Measurements from ENCODE around the gene FAHD1.

The FAHD1 gene

DNA sequence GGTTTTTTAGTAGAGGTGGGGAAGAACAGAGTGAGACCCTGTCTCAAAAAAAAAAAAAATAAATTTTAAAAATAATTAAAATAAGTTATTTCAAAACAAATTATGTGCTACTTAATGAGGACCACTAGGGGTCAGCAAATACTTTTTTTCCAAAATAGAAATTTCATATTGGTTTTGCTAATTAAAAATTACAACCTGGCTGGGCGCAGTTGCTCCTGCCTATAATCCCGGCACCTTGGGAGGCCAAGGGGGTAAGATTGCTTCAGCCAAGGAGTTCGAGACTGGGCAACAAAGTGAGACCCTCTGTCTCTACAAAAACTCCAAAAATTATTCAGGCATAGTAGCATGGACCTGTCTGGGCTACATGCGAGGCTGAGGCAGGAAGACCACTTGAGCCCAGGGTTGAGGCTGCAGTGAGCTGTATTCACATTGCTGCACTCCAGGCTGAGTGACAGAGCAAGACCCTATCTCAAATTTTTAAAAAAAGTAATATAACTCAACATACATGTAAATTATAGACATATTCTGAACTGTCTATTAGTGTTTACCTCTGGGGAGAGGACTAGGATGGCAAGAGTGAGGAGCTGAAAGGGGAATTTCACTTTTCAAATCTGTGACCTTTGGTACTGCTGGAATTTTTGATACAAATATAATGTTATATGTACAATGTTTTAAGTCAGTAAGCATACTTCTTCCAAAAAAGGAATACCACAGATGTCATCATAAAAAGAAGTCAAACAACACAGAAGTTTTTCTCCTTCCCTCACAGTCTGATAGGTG lies 36.9 kb downstream of the FAHD1 start:
- H3K4me1 ChIP-seq, result no peaks in the 10 kb centered on the region
- H3K9me3 ChIP-seq (ENCODE audit: control insufficient read depth, low read length), result no peaks in the 10 kb centered on the region
- no peak overlapping the region for H2AFZ ChIP-seq
- no peaks in the 10 kb centered on the region for H3K36me3 ChIP-seq (ENCODE audit: control insufficient read depth, insufficient read depth, low read length)
- no peaks in the 10 kb centered on the region for H3K79me2 ChIP-seq
- H3K4me2 ChIP-seq (ENCODE audit: low read length), result no peak overlapping the region
- H3K27me3 ChIP-seq (ENCODE audit: control insufficient read depth, insufficient read depth, low read length), result no peaks in the 10 kb centered on the region
- no peak overlapping the region for H3K27ac ChIP-seq
- H3K9ac ChIP-seq, result no peak overlapping the region
- TF ChIP-seq, protein P1, sequence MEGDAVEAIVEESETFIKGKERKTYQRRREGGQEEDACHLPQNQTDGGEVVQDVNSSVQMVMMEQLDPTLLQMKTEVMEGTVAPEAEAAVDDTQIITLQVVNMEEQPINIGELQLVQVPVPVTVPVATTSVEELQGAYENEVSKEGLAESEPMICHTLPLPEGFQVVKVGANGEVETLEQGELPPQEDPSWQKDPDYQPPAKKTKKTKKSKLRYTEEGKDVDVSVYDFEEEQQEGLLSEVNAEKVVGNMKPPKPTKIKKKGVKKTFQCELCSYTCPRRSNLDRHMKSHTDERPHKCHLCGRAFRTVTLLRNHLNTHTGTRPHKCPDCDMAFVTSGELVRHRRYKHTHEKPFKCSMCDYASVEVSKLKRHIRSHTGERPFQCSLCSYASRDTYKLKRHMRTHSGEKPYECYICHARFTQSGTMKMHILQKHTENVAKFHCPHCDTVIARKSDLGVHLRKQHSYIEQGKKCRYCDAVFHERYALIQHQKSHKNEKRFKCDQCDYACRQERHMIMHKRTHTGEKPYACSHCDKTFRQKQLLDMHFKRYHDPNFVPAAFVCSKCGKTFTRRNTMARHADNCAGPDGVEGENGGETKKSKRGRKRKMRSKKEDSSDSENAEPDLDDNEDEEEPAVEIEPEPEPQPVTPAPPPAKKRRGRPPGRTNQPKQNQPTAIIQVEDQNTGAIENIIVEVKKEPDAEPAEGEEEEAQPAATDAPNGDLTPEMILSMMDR (IDR thresholded peaks at IDR 0.05), result peak; percentile 48
- H3K4me3 ChIP-seq (ENCODE audit: low read depth, low read length), result no peak overlapping the region

DNA sequence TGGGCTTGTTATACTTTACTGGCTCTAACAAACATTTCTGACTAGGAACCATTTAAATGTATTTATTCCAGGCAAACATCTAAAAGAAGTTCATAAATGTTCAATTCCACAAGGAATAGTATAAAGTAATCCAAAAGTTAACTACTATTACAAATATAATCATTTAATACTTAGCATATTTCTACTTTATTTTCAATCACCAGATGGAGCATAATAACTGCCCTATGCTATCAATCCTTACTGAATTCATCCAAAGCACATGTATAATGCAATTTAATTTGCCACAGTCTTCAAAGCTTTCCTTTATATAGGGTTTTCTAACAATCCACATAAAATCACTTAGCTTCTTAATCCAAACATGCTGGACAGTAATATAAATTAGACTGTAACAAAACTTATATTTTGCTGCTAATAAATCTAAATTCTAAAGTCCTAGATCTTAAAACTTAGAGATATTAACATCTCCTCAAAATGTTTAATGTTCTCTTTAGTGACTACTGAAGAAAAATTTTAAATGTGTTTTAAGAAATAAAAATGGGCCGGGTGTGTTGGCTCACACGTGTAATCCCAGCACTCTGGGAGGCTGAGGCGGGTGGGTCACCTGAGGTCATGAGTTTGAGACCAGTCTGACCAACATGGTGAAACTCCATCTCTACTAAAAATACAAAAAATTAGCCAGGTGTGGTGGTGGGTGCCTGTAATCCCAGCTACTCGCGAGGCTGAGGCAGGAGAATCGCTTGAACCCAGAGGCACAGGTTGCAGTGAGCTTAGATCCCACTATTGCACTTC lies 39.1 kb downstream of the FAHD1 start:
- no peaks in the 10 kb centered on the region for H3K27me3 ChIP-seq (ENCODE audit: control insufficient read depth, insufficient read depth, low read length)

DNA sequence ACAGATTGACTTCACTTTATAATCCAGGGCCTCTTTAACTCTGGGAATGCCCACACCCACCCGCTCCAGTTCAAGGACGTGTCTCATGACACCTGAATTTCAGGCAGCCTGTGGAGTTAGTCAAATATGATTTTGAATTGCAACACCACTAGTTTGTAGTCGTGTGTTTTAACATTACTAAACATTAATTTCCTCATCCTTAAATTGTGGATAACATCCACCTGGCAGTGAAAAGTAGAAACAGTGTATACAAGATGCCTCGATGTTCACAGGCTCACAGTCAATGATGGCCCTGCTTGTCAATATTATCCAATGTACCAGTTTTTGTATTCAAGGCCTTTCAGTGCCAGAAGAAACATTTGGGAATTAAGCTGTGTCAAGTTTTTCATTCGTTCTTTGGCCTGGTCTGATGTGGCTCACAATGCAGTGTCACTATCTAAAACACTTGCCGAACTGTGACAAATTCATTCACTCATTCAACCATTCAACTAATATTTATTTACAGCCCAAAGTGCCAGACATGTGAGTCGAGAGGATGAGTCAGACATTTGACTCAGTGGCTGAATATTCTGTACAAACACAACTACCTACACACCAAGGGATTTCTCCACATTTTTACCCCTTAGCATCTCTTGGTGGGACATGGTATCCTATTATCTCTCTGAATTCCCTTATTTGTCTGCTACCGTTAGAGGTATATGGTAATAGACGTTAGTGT lies 43.5 kb downstream of the FAHD1 start:
- H3K27me3 ChIP-seq (ENCODE audit: control insufficient read depth, insufficient read depth, low read length), result no peaks in the 10 kb centered on the region
- TF ChIP-seq, protein P1 (IDR thresholded peaks at IDR 0.05), result no peak
- H3K9me3 ChIP-seq (ENCODE audit: control insufficient read depth, low read length), result no peaks in the 10 kb centered on the region
- no peak overlapping the region for H3K4me2 ChIP-seq (ENCODE audit: low read length)
- no peak overlapping the region for H2AFZ ChIP-seq
- H3K4me3 ChIP-seq (ENCODE audit: low read depth, low read length), result no peak overlapping the region
- no peak overlapping the region for H3K9ac ChIP-seq
- H3K79me2 ChIP-seq, result no peaks in the 10 kb centered on the region
- H3K4me1 ChIP-seq, result no peaks in the 10 kb centered on the region
- no peaks in the 10 kb centered on the region for H3K36me3 ChIP-seq (ENCODE audit: control insufficient read depth, insufficient read depth, low read length)
- H3K27ac ChIP-seq, result no peak overlapping the region

More for the DNA sequence above, 39.1 kb downstream of the FAHD1 start:
- TF ChIP-seq, protein P1 (IDR thresholded peaks at IDR 0.05), result no peak
- H3K9me3 ChIP-seq (ENCODE audit: control insufficient read depth, low read length), result no peaks in the 10 kb centered on the region
- H2AFZ ChIP-seq, result no peak overlapping the region
- no peak overlapping the region for H3K27ac ChIP-seq
- H3K9ac ChIP-seq, result no peak overlapping the region
- H3K79me2 ChIP-seq, result no peaks in the 10 kb centered on the region
- no peak overlapping the region for H3K4me3 ChIP-seq (ENCODE audit: low read depth, low read length)
- H3K36me3 ChIP-seq (ENCODE audit: control insufficient read depth, insufficient read depth, low read length), result no peaks in the 10 kb centered on the region
- H3K4me1 ChIP-seq, result no peaks in the 10 kb centered on the region
- H3K4me2 ChIP-seq (ENCODE audit: low read length), result no peak overlapping the region

DNA sequence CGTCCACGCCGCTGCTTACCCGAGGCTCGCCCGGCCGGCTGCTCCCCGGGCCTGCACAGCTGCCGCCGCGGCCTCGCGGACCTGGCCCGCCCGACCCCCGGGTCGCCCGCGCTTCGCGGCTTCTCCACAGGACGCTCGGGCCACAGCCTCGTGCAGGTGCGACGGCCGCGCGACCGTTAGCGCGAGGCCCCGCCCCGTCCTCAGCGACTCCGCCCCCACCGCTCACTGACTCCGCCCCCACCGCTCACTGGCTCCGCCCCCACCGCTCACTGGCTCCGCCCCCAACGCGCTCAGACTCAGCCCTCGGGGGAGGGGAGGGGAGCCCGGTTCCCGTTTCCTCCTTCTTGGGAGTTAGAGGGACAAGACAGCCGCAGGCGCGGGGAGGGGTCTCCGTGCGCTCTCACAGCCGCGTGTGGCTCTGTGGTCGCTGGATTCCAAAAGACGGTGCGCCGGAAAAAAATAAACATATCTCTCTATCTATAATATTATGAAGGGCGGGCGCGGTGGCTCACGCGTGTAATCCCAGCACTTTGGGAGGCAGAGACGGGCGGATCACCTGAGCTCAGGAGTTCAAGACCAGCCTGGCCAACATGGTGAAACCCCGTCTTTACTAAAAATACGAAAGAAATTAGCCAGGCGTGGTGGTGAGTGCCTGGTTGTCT lies 45.1 kb downstream of the FAHD1 start, which contains the start of gene MEIOB:
TSS of gene MEIOB (minus strand) at position 191 of the 662 bp plus-strand sequence. CDS start 3,989 bp downstream, outside the sequence.
- H3K27me3 ChIP-seq (ENCODE audit: control insufficient read depth, insufficient read depth, low read length), result no peaks in the 10 kb centered on the region
- H3K4me3 ChIP-seq (ENCODE audit: low read depth, low read length), result no peak within 1 kb of the TSS
- no peak within 1 kb of the TSS for H2AFZ ChIP-seq
- H3K27ac ChIP-seq, result no peak within 1 kb of the TSS
- H3K4me1 ChIP-seq, result no peaks in the 10 kb centered on the region
- H3K9ac ChIP-seq, result no peak within 1 kb of the TSS
- TF ChIP-seq, protein P1 (IDR thresholded peaks at IDR 0.05), result no peak
- H3K36me3 ChIP-seq (ENCODE audit: control insufficient read depth, insufficient read depth, low read length), result no peaks in the 10 kb centered on the region
- H3K79me2 ChIP-seq, result no peaks in the 10 kb centered on the region
- no peak within 1 kb of the TSS for H3K4me2 ChIP-seq (ENCODE audit: low read length)
- H3K9me3 ChIP-seq (ENCODE audit: control insufficient read depth, low read length), result no peaks in the 10 kb centered on the region

Data from parathyroid adenoma (tissue), 2 donors.